GM18870 (cell line): ENCODE measurements around the gene KRTAP20-4.

Experiments used
- ATAC-seq: cut with Tn5 transposase; IDR thresholded peaks from one replicate; pipeline ENCODE4 v1.9.1; 2021; ENCODE audit warnings: moderate library complexity; ENCODE audit not compliant: unreplicated experiment

Gene KRTAP20-4

GRCh38 chr21:30646904-30647414 is 26.5 kb downstream of the KRTAP20-4 start:
- ATAC-seq, result no peak

DNA sequence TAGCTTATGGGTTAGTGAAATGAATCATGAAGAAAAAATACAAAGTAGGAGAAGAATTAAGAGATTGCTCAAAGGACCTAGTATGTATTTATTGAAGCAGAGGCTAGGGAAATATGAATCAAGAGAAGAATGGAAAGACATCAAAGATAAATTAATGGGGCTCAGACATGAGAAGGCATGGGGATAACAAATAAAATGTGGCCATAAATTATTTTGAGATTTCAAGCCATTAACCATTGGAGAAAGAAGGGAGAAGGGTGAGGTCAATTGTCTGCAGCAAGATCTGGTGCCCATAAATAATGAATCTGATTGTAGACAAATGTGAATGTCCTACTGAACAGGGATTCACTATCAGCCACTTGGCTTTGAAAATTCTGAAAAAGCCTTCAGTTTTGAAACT is 32.5 kb downstream of the KRTAP20-4 start:
- ATAC-seq, result no peak

DNA sequence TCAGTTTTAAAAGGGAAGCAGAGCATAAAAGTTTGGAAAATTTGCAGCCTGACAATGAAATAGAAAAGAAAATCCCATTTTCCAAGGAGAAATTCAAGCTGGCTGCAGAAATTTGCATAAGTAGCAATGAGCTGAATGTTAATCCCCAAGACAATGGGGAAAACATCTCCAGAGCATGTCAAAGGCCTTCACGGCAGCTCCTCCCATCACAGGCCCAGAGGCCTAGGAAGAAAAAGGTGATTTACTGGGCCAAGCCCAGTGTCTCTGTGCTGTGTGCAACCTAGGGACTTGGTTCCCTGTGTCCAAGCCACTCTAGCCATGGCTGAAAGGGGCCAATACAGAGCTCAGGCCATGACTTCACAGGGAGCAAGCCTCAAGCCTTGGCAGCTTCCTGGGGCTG is 48.3 kb downstream of the KRTAP20-4 start:
- no peak for ATAC-seq
